GM10266 (cell line): ENCODE data around the gene RAPSN.

ENCODE experiments used
- DNase-seq: peaks from one replicate; pipeline ENCODE4 v3.0.0; 2012; ENCODE audit errors: extremely low spot score
- TF ChIP-seq, protein P1 (sequence below): IDR thresholded peaks from 2 replicates; pipeline ENCODE4 v1.5.1; 2012; ENCODE audit warnings: mild to moderate bottlenecking, low read depth; ENCODE audit not compliant: control insufficient read depth, insufficient read depth; ENCODE audit errors: missing control alignments

RAPSN gene

DNA sequence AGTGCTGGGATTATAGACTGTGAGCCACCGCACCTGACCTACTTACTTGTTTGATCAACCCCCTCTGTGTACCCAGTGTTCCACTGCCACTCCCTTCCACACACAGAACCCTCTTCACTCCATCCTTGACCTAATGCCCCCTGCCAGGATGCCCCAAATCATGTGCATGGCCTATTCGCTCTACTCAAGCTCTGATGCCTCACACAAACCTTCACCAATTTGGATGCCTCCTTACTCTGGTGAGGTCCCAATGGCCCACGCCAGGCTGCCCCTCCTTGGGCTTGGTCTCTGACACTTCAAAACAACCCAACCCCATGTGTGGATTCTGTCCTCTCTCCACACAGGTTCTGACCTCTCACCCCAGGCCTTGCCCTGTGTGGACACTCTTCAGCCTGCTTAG, 13.2 kb downstream of the RAPSN start:
- TF ChIP-seq, protein P1, sequence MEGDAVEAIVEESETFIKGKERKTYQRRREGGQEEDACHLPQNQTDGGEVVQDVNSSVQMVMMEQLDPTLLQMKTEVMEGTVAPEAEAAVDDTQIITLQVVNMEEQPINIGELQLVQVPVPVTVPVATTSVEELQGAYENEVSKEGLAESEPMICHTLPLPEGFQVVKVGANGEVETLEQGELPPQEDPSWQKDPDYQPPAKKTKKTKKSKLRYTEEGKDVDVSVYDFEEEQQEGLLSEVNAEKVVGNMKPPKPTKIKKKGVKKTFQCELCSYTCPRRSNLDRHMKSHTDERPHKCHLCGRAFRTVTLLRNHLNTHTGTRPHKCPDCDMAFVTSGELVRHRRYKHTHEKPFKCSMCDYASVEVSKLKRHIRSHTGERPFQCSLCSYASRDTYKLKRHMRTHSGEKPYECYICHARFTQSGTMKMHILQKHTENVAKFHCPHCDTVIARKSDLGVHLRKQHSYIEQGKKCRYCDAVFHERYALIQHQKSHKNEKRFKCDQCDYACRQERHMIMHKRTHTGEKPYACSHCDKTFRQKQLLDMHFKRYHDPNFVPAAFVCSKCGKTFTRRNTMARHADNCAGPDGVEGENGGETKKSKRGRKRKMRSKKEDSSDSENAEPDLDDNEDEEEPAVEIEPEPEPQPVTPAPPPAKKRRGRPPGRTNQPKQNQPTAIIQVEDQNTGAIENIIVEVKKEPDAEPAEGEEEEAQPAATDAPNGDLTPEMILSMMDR = no peak
- no peak for DNase-seq

DNA sequence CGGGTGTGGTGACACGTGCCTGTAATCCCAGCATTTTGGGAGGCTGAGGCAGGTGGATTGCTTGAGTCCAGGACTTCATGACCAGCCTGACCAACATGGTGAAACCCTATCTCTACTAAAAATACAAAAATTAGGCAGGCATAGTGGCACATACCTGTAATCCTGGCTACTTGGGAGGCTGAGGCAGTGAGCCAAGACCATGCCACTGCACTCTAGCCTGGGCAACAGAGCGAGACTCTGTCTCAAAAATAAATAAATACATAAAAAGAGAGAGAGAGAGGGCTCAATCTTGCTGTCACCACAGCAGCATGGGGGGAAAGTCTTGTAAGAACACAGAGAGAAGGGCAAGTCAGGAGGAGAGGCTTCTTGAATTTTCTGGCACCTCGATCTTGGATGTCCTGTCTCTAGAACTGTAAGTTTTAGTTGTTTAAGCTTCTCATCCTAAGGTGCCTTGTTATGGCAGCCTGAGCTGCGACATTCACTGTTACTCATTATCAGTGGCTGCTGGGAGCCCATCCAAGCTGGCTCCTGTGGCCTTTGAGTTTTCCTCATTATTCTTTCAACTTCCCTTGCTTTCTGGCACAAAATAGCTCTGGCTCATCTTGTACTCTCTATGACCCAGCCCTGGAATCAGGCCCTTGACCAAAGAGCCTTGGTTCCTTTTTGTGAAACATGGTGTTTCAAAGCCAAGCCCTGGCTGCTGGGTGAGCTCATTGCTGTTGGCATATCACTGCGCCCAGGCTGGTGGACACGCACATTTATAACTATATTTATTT, 14.7 kb downstream of the RAPSN start:
- TF ChIP-seq, protein P1 = no peak
- no peak for DNase-seq

DNA sequence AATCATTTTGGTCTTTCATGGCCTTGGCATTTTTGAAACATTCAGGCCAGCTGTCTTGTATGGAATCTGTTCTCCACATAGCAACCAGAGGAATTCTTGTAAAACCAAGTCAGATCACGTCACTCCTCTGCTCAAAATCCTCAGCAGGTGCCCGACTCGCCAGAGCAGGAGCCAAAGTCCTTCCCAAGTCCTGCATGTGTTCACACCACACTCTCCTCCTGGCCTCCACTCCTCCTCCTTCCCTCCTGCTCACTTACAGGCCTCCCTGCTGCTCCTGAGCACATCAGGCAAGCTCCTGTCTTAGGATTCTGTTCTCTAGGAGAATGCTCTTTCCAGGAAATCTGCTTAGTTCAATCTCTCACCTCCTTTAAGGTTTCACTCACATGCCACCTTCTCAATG, 15.8 kb downstream of the RAPSN start:
- DNase-seq = no peak
- TF ChIP-seq, protein P1 = no peak

DNA sequence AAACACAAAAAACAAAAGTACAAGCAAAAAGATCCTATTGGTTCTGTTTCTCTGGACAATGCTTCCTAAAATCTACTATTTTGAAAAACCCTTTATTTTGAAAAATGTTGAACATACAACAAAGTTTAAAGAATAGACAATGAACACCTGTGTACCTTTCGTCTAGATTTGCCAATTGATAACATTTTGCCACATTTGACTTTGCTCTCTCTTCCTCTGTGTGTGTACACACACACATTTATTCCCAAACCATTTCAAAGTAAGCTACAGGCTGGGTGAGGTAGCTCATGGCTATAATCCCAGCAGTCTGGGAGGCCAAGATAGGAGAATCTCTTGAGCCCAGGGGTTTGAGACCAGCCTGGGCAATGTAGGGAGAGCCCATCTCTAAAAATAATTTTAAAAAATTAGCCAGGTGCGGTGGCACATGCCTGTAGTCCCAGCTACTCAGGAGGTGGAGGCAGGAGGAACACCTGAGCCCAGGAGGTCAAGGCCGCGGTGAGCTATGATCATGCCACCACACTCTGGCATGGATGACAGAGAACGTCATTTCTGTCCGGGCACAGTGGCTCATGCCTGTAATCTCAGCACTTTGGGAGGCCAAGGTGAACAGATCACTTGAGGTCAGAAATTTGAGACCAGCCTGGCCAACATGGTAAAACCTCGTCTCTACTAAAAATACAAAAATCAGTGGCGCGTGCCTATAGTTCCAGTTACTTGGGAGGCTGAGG, 17.4 kb downstream of the RAPSN start:
- TF ChIP-seq, protein P1 = no peak
- DNase-seq = no peak

DNA sequence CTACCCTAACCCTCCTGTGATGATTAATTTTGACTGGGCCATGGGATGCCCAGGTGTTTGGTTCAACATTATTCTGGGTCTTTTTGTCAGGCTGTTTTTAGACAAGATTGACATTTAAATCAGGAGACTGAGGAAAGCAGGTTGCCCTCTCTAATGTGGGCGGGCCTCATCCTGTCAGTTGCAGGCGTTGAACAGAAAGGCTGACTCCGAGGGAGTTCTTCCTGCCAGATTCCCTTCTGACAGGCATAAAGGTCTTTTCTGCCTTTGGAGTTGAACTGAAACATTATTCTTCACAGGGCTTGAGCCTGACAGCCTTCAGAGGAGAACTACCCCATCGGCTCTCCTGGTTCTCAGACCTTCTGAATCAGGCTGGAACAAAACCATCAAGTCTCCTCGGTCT, 18.4 kb downstream of the RAPSN start:
- DNase-seq = no peak
- TF ChIP-seq, protein P1 = no peak

DNA sequence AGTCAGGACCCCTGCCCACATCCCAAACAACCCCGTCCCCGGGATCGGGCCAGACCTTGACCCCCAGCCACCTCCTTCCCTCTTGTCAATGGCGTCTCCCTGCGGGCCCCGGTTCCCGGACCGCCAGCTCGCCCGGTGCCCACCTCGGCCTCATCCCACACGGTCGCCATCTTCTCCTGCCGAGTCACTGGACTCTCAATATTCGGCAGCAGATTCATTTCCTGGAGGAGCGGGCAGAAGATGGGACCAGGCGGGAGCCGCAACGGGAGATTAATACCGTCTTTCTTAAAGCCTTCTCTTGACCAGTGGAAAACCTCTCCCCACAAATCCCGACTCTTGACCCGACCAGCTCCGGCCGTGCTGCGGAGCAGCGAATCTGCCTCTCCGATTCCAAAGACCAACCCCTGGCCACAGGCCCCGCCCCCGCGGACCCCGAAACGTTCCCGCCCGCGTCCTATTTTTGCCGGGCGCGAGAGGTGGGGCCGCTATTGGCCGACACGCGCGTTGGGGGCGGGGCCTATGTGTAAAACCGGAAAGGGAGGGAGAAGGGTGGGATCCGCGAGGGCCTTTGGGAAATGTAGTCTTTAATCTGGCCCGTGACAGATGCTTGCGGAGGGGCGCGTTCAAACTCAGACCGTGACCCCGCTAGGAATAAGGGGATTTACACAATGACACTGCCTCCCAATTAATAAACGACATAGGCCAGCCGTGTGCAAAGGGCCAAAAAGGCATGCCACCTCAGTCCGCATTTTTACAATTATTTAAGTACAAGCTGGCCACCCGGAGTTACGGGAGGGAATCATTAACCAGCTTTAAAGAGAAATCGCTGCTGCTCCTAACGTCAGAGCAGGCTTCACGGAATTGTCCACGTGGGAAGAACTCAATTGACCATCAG, 22.6 kb downstream of the RAPSN start, which contains the start of gene PSMC3:
TSS of gene PSMC3 (minus strand) at position 378 of the 895 bp plus-strand sequence. CDS start at position 218, 160 bp downstream.
- TF ChIP-seq, protein P1 = no peak
- DNase-seq = peak; percentile 94
